H1 (cell line): ENCODE measurements around the gene ZNF526. TPM values are rescaled to one million over a fixed set of nuclear protein-coding genes. Genes with fewer than 3 reads are reported as not detected.

Experiments used
- CTCF ChIA-PET: fragments of 300-600 bp; sonication (Branson Sonifier 250); formaldehyde crosslinking; loops from one replicate; lab custom pipeline; 2021; ENCODE audit not compliant: partially characterized antibody; lab: Charles Lee
- POLR2A ChIA-PET: fragments of 300-600 bp; sonication (Branson Sonifier 250); formaldehyde crosslinking; loops from one replicate; lab custom pipeline; 2021; ENCODE audit warnings: inconsistent platforms; ENCODE audit not compliant: partially characterized antibody; lab: Charles Lee
- DNase-seq, 2 experiments: peaks; one replicate each; pipeline versions ENCODE4 v3.0.0 to v3.0.0-alpha.2; 2010 to 2022; ENCODE audit warnings: low spot score in 2 of 2, low read depth in 1 of 2, mixed read lengths in 1 of 2
- FAIRE-seq: peaks from 2 replicates; lab custom pipeline; 2011; peaks lifted over from hg19 to GRCh38; lab: Jason Lieb, UNC
- H2AFZ ChIP-seq: 2 replicates; pipeline ENCODE4 v1.8.1; 2012; ENCODE audit warnings: low read length, inconsistent platforms
- H2AK5ac ChIP-seq: 2 replicates; pipeline ENCODE4 v1.6.1; 2013; ENCODE audit warnings: low read depth, low read length
- H2BK120ac ChIP-seq: replicated peaks from 2 replicates; pipeline ENCODE3; 2013; ENCODE audit warnings: low read depth, low read length, inconsistent platforms
- H2BK12ac ChIP-seq: 2 replicates; pipeline ENCODE4 v1.6.1; 2013; ENCODE audit warnings: low read depth, low read length
- H2BK15ac ChIP-seq: 2 replicates; pipeline ENCODE4 v1.6.1; 2013; ENCODE audit warnings: low read length
- H2BK20ac ChIP-seq: 2 replicates; pipeline ENCODE4 v1.6.1; 2013; ENCODE audit warnings: low read length
- H2BK5ac ChIP-seq: 2 replicates; pipeline ENCODE4 v1.6.1; 2013; ENCODE audit warnings: low read depth, low read length
- H3K14ac ChIP-seq: 2 replicates; pipeline ENCODE4 v1.6.1; 2013; ENCODE audit warnings: inconsistent platforms; ENCODE audit not compliant: insufficient read length
- H3K18ac ChIP-seq: 2 replicates; pipeline ENCODE4 v1.6.1; 2013; ENCODE audit warnings: low read length; ENCODE audit errors: extremely low read depth
- H3K23ac ChIP-seq: 2 replicates; pipeline ENCODE4 v1.6.1; 2013; ENCODE audit warnings: inconsistent platforms; ENCODE audit not compliant: insufficient read length
- H3K23me2 ChIP-seq: 2 replicates; pipeline ENCODE4 v1.6.1; 2013; ENCODE audit warnings: low read depth, low read length
- H3K27ac ChIP-seq: 2 replicates; pipeline ENCODE4 v1.6.1; 2011; ENCODE audit warnings: low read depth, low read length, inconsistent platforms
- H3K27me3 ChIP-seq, 4 experiments: replicated peaks in 1 of 4; 1 replicate in 1 of 4; 2 replicates in 3 of 4; pipeline versions ENCODE4 v1.6.1 to v1.8.1; 2011 to 2013; ENCODE audit warnings: low read length in 3 of 4, mild to moderate bottlenecking in 3 of 4, inconsistent platforms in 2 of 4, mixed read lengths in 2 of 4, moderate library complexity in 1 of 4; ENCODE audit not compliant: control insufficient read depth in 3 of 4, insufficient read depth in 3 of 4; ENCODE audit errors: extremely low read depth in 1 of 4
- H3K36me3 ChIP-seq, 4 experiments: 2 replicates each; pipeline versions ENCODE4 v1.6.1 to v1.8.1; 2011 to 2013; ENCODE audit warnings: mild to moderate bottlenecking in 4 of 4, low read length in 3 of 4, moderate library complexity in 2 of 4, control low read depth in 1 of 4, inconsistent platforms in 1 of 4; ENCODE audit not compliant: insufficient read depth in 4 of 4, control insufficient read depth in 2 of 4
- H3K4ac ChIP-seq: replicated peaks from 2 replicates; pipeline ENCODE3; 2013; ENCODE audit warnings: low read length, low read depth, mixed read lengths, inconsistent platforms; ENCODE audit not compliant: insufficient read length
- H3K4me1 ChIP-seq, 4 experiments: replicated peaks in 1 of 4; 1 replicate in 1 of 4; 2 replicates in 3 of 4; pipeline versions ENCODE4 v1.6.1 to v1.8.1; 2011 to 2013; ENCODE audit warnings: low read length in 3 of 4, inconsistent platforms in 2 of 4, mixed read lengths in 1 of 4; ENCODE audit not compliant: insufficient read depth in 4 of 4, control insufficient read depth in 3 of 4
- H3K4me2 ChIP-seq, 2 experiments: 2 replicates each; pipeline versions ENCODE4 v1.6.1 to v1.8.1; 2011 to 2013; ENCODE audit warnings: low read depth in 2 of 2, low read length in 2 of 2, control low read depth in 1 of 2, inconsistent platforms in 1 of 2, mild to moderate bottlenecking in 1 of 2; ENCODE audit not compliant: insufficient read depth in 1 of 2
- H3K4me3 ChIP-seq, 4 experiments: fragments of 200-600, 300-600 bp in 1 of 4; sonication (generic), shearing (Covaris generic), sonication (Bioruptor Twin) in 1 of 4; 2 replicates each; pipeline versions ENCODE4 v1.5.1 to v1.8.1; 2011 to 2016; ENCODE audit warnings: low read length in 4 of 4, low read depth in 3 of 4, control low read depth in 2 of 4, inconsistent platforms in 2 of 4, mild to moderate bottlenecking in 2 of 4, mixed read lengths in 1 of 4, moderate library complexity in 1 of 4; ENCODE audit not compliant: insufficient read depth in 2 of 4; ENCODE audit errors: extremely low read depth in 1 of 4
- H3K56ac ChIP-seq: replicated peaks from 2 replicates; pipeline ENCODE3; 2013; ENCODE audit warnings: low read depth, mild to moderate bottlenecking, mixed read lengths, low read length, inconsistent platforms; ENCODE audit not compliant: insufficient read length
- H3K79me1 ChIP-seq: 2 replicates; pipeline ENCODE4 v1.6.1; 2013; ENCODE audit warnings: low read depth, low read length, control low read depth
- H3K79me2 ChIP-seq, 2 experiments: 2 replicates each; pipeline versions ENCODE4 v1.6.1 to v1.8.1; 2012 to 2013; ENCODE audit warnings: low read length in 2 of 2, mild to moderate bottlenecking in 2 of 2, inconsistent platforms in 1 of 2; ENCODE audit not compliant: insufficient read depth in 2 of 2, control insufficient read depth in 1 of 2
- H3K9ac ChIP-seq, 4 experiments: replicated peaks in 1 of 4; 1 replicate in 1 of 4; 2 replicates in 3 of 4; pipeline versions ENCODE4 v1.6.1 to v1.8.1; 2011 to 2013; ENCODE audit warnings: low read depth in 3 of 4, low read length in 3 of 4, control low read depth in 2 of 4, mild to moderate bottlenecking in 2 of 4, moderate library complexity in 2 of 4, inconsistent platforms in 1 of 4; ENCODE audit errors: extremely low read depth in 1 of 4
- H3K9me3 ChIP-seq, 2 experiments: 2 replicates each; pipeline versions ENCODE4 v1.6.1 to v1.8.1; 2012 to 2013; ENCODE audit warnings: mild to moderate bottlenecking in 2 of 2, moderate library complexity in 2 of 2, control low read depth in 1 of 2, inconsistent platforms in 1 of 2, low read depth in 1 of 2, low read length in 1 of 2, mixed read lengths in 1 of 2; ENCODE audit not compliant: insufficient read depth in 2 of 2
- H4K20me1 ChIP-seq, 2 experiments: replicated peaks in 1 of 2; 2 replicates each; pipeline versions ENCODE3 to v1.8.1; 2011 to 2013; ENCODE audit warnings: inconsistent platforms in 2 of 2, low read length in 2 of 2, mild to moderate bottlenecking in 1 of 2; ENCODE audit not compliant: insufficient read depth in 2 of 2, control insufficient read depth in 1 of 2
- H4K5ac ChIP-seq: 2 replicates; pipeline ENCODE4 v1.6.1; 2013; ENCODE audit warnings: low read length, low read depth, mixed read lengths, inconsistent platforms; ENCODE audit not compliant: insufficient read length
- H4K8ac ChIP-seq: 2 replicates; pipeline ENCODE4 v1.8.0; 2013; ENCODE audit warnings: mild to moderate bottlenecking, moderate library complexity, low read length, inconsistent platforms; ENCODE audit not compliant: insufficient read depth; ENCODE audit errors: extremely low read depth
- H4K91ac ChIP-seq: replicated peaks from 2 replicates; pipeline ENCODE3; 2013; ENCODE audit warnings: low read length, mixed read lengths, inconsistent platforms; ENCODE audit not compliant: insufficient read length
- BRCA1 ChIP-seq: IDR thresholded peaks from 2 replicates; pipeline ENCODE4 v1.6.1; 2012; ENCODE audit warnings: low read depth, low read length, improper control_type of control experiment
- CBX8 ChIP-seq: fragments of 300-800, 300-1000 bp; sonication (generic); IDR thresholded peaks from 2 replicates; pipeline ENCODE4 v1.7.1; 2016; ENCODE audit warnings: low read depth, low read length, borderline replicate concordance
- CREB1 ChIP-seq: IDR thresholded peaks from 2 replicates; pipeline ENCODE4 v1.6.1; 2012; ENCODE audit warnings: inconsistent platforms
- FOSL1 ChIP-seq: IDR thresholded peaks from 2 replicates; pipeline ENCODE4 v1.6.1; 2011; ENCODE audit warnings: mild to moderate bottlenecking, low read depth, low read length, moderate library complexity; ENCODE audit not compliant: insufficient read depth
- GABPA ChIP-seq: IDR thresholded peaks from 2 replicates; pipeline ENCODE4 v1.6.1; 2011; ENCODE audit warnings: mild to moderate bottlenecking, low read length, moderate library complexity, borderline replicate concordance; ENCODE audit not compliant: insufficient read depth
- GTF2F1 ChIP-seq: IDR thresholded peaks from 2 replicates; pipeline ENCODE4 v1.6.1; 2012; ENCODE audit warnings: low read depth, low read length, improper control_type of control experiment, borderline replicate concordance
- KDM5A ChIP-seq: fragments of 200-600 bp; IDR thresholded peaks from 2 replicates; pipeline ENCODE4 v1.7.1; 2012; ENCODE audit warnings: mild to moderate bottlenecking, low read length, inconsistent platforms, mixed read lengths
- POLR2AphosphoS5 ChIP-seq: IDR thresholded peaks from 2 replicates; pipeline ENCODE4 v1.6.1; 2011; ENCODE audit warnings: low read depth, low read length
- RFX5 ChIP-seq: IDR thresholded peaks from 2 replicates; pipeline ENCODE4 v1.6.1; 2011; ENCODE audit warnings: low read depth, low read length, improper control_type of control experiment, borderline replicate concordance
- RXRA ChIP-seq: IDR thresholded peaks from 2 replicates; pipeline ENCODE4 v1.6.1; 2011; ENCODE audit warnings: low read depth, mild to moderate bottlenecking, low read length, moderate library complexity; ENCODE audit not compliant: insufficient read depth
- SP2 ChIP-seq: IDR thresholded peaks from 2 replicates; pipeline ENCODE4 v1.6.1; 2012; ENCODE audit warnings: mild to moderate bottlenecking, low read length, inconsistent platforms
- TAF7 ChIP-seq: optimal IDR thresholded peaks from 2 replicates; pipeline ENCODE3; 2011; ENCODE audit warnings: low read depth, mild to moderate bottlenecking, inconsistent platforms, low read length, moderate library complexity, borderline replicate concordance
- USF2 ChIP-seq: IDR thresholded peaks from 2 replicates; pipeline ENCODE4 v1.6.1; 2011; ENCODE audit warnings: low read length, improper control_type of control experiment
- ZNF274 ChIP-seq: IDR thresholded peaks from 2 replicates; pipeline ENCODE4 v1.7.0; 2012; ENCODE audit warnings: low read length, borderline replicate concordance; ENCODE audit errors: extremely low read depth
- WGBS, 2 experiments: shearing (Covaris generic) in 1 of 2; methylation state at CpG; one replicate each; pipeline versions ENCODE4 v1.1.6 to v1.1.7; 2013 to 2015; ENCODE audit warnings: low lambda C conversion rate in 2 of 2, mixed read lengths in 2 of 2, inconsistent platforms in 1 of 2, low coverage in 1 of 2, missing lambda C conversion rate in 1 of 2; ENCODE audit not compliant: insufficient replicate concordance in 2 of 2, insufficient coverage in 1 of 2, insufficient read length in 1 of 2; ENCODE audit errors: extremely low coverage in 1 of 2, missing lambda C conversion rate in 1 of 2; 5-methylcytosine and 5-hydroxymethylcytosine counted together
- polyA plus RNA-seq, 7 experiments: library from polyadenylated mRNA; depleted of rRNA in 3 of 7; stranded (reverse) in 5 of 7; unstranded in 2 of 7; fragments of >200 nt in 5 of 7; fragments of 200-250 nt in 2 of 7; gene quantifications; 1 replicate in 5 of 7; 2 replicates in 1 of 7; 4 replicates in 1 of 7; pipeline versions ENCODE4 v1.2.1 to v1.2.3, GENCODE V29; 2011 to 2013; ENCODE audit warnings: missing spikeins in 2 of 7, mixed read lengths in 2 of 7
- total RNA-seq: library from RNA; stranded (reverse); fragmentation: NEBNext Ultra II Directional; extraction: Animal tissue kit (Norgen Biotek cat#: 25700); gene quantifications from 2 replicates; pipeline ENCODE4 v1.2.1, GENCODE V29; 2021

Gene ZNF526
- total and polyA plus RNA-seq, 2 of the 8 experiments (the other 6 are each of a cell fraction or from before 2014, with no cell fraction given), result 8.4 to 14.1 TPM

GRCh38 chr19:42208612-42209011 is 11.5 kb upstream of the ZNF526 start:
- Histone ChIP-seq H3K4me3 (no peak overlapping the region), H3K27ac (no peak overlapping the region), H3K23ac (no peak overlapping the region), H3K36me3 (peaks cover 6 to 56% (median 21%) of the 10 kb centered on the region in 4 experiments; a peak in 7 of 8 replicates), H4K91ac (no peak overlapping the region), H3K79me1 (peaks cover 10% of the 10 kb centered on the region), H3K9ac (no peak overlapping the region), H3K14ac (no peak overlapping the region), H2BK5ac (no peak overlapping the region), H2BK12ac (no peak overlapping the region), H2BK120ac (no peak overlapping the region), H3K4ac (no peak overlapping the region), H3K4me2 (no peak overlapping the region), H3K23me2 (no peaks in the 10 kb centered on the region), H3K9me3 (no peaks in the 10 kb centered on the region), H4K8ac (no peak overlapping the region), H3K56ac (no peak overlapping the region), H2BK15ac (no peak overlapping the region), H3K18ac (no peak overlapping the region), H3K4me1 (peaks cover 0 to 10% (median 3%) of the 10 kb centered on the region in 4 experiments; a peak in 3 of 7 replicates), H3K79me2 (peaks cover 8 to 33% of the 10 kb centered on the region in 2 experiments; a peak in 3 of 4 replicates), H4K5ac (no peak overlapping the region), H4K20me1 (peaks cover 5 to 19% of the 10 kb centered on the region in 2 experiments), H2AFZ (no peak overlapping the region), H2AK5ac (no peak overlapping the region), H3K27me3 (no peaks in the 10 kb centered on the region), H2BK20ac (no peak overlapping the region)
- no peak for FAIRE-seq
- WGBS, 2 experiments, result 97% methylated on average over 11 of the region's 11 CpGs; no CpG with 5 or more reads in 1 of the 2 experiments
- CTCF ChIA-PET, result interaction anchor here (1.3 kb wide), 1 partner anchor 71 kb away, joined by 3 read pairs; no protein-coding TSS in a partner anchor
- POLR2A ChIA-PET, result interaction anchor here (2.2 kb wide), 1 partner anchor 8 kb away, joined by 5 read pairs; the partner anchor contains the start of gene DEDD2
- DNase-seq, result no peak
- TF ChIP-seq RFX5 (no peak), KDM5A (no peak), RXRA (no peak), GTF2F1 (no peak), BRCA1 (no peak), CBX8 (no peak), USF2 (no peak), CREB1 (no peak), FOSL1 (no peak), SP2 (no peak), ZNF274 (no peak), POLR2AphosphoS5 (no peak), GABPA (no peak), TAF7 (no peak)
